ENCODE results near the gene RALGAPA1.

RALGAPA1 gene

DNA sequence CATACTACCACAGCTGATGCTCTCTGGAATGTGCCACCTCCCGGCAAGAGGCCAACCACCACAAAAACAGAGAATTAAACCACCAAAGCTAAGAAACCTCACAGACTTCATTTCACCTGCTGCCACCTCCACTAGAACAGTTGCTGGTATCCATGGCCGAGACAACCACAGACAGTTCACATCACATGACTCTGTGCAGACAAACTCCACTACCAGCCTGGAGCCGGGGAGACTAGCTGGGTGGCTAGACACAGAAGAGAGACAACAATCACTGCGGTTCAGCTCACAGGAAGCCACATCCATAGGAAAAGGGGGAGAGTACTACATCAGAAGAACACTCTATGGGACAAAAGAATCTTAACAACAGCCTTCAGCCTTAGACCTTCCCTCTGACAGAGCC is 78.2 kb downstream of the RALGAPA1 start:
- no peak overlapping the region for H3K4me3 ChIP-seq (replicated peaks; ENCODE audit: insufficient read depth, low read length)
- TF ChIP-seq, protein P1, sequence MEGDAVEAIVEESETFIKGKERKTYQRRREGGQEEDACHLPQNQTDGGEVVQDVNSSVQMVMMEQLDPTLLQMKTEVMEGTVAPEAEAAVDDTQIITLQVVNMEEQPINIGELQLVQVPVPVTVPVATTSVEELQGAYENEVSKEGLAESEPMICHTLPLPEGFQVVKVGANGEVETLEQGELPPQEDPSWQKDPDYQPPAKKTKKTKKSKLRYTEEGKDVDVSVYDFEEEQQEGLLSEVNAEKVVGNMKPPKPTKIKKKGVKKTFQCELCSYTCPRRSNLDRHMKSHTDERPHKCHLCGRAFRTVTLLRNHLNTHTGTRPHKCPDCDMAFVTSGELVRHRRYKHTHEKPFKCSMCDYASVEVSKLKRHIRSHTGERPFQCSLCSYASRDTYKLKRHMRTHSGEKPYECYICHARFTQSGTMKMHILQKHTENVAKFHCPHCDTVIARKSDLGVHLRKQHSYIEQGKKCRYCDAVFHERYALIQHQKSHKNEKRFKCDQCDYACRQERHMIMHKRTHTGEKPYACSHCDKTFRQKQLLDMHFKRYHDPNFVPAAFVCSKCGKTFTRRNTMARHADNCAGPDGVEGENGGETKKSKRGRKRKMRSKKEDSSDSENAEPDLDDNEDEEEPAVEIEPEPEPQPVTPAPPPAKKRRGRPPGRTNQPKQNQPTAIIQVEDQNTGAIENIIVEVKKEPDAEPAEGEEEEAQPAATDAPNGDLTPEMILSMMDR (IDR thresholded peaks at IDR 0.05; ENCODE audit: insufficient read depth, low read length) = no peak
- no peak for TF ChIP-seq GABPA (IDR thresholded peaks at IDR 0.05; ENCODE audit: low read depth)
- no peak for TF ChIP-seq SPI1 (IDR thresholded peaks at IDR 0.05; ENCODE audit: borderline replicate concordance, low read depth)
- TF ChIP-seq, protein P2, sequence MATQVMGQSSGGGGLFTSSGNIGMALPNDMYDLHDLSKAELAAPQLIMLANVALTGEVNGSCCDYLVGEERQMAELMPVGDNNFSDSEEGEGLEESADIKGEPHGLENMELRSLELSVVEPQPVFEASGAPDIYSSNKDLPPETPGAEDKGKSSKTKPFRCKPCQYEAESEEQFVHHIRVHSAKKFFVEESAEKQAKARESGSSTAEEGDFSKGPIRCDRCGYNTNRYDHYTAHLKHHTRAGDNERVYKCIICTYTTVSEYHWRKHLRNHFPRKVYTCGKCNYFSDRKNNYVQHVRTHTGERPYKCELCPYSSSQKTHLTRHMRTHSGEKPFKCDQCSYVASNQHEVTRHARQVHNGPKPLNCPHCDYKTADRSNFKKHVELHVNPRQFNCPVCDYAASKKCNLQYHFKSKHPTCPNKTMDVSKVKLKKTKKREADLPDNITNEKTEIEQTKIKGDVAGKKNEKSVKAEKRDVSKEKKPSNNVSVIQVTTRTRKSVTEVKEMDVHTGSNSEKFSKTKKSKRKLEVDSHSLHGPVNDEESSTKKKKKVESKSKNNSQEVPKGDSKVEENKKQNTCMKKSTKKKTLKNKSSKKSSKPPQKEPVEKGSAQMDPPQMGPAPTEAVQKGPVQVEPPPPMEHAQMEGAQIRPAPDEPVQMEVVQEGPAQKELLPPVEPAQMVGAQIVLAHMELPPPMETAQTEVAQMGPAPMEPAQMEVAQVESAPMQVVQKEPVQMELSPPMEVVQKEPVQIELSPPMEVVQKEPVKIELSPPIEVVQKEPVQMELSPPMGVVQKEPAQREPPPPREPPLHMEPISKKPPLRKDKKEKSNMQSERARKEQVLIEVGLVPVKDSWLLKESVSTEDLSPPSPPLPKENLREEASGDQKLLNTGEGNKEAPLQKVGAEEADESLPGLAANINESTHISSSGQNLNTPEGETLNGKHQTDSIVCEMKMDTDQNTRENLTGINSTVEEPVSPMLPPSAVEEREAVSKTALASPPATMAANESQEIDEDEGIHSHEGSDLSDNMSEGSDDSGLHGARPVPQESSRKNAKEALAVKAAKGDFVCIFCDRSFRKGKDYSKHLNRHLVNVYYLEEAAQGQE (IDR thresholded peaks at IDR 0.05; ENCODE audit: insufficient replicate concordance, low read depth) = no peak
- no peak for TF ChIP-seq POLR2AphosphoS5 (IDR thresholded peaks at IDR 0.05; ENCODE audit: low read depth)
- no peaks in the 10 kb centered on the region for H3K27me3 ChIP-seq (ENCODE audit: insufficient read depth, poor library complexity, severe bottlenecking)
- no peak for DNase-seq (ENCODE audit: low read depth in 1 of 2, low spot score in 1 of 2)
- no peak overlapping the region for H3K27ac ChIP-seq (replicated peaks)

DNA sequence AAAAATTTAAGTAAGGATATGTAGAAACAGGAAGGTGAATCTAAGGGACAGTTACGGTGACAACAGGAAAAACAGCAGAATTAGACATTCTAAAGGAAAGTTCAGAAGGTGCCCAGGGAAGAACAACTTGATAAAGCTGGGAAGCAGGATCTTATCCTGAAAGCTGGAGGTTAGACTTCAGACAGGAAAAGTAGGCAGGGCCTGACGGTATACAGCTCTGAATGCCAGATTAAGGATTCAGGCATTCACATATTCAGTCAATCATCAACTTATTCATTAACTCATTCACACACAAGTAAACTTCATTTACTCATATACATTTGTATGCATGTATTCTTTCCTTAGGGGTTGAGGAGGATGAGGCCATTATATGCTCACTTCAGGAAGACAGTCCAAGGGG is 81.3 kb downstream of the RALGAPA1 start:
- no peaks in the 10 kb centered on the region for H3K27me3 ChIP-seq (ENCODE audit: insufficient read depth, poor library complexity, severe bottlenecking)
- no peak for DNase-seq (ENCODE audit: low read depth in 1 of 2, low spot score in 1 of 2)
- H3K27ac ChIP-seq (replicated peaks) = no peak overlapping the region
- H3K4me3 ChIP-seq (replicated peaks; ENCODE audit: insufficient read depth, low read length) = no peak overlapping the region
- TF ChIP-seq, protein P2 (IDR thresholded peaks at IDR 0.05; ENCODE audit: insufficient replicate concordance, low read depth) = no peak

DNA sequence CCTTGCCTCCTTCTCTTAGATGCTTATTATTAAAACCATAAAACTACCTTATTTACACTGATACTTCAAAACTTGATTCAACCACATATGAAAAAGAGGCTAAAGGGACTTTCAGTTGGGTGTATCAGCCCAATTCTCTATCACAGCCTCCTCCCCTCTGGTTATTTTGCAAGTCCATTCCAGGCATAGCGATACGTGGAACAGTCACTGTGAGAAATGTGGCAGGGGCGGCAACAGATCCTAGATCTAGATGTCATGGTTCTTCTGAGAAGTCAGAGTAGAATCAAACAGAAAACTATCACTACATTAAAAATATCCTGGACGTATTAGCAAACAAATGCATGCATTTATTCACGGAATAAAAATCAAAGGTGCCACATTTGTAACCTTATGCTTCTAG is 83.2 kb downstream of the RALGAPA1 start:
- DNase-seq (ENCODE audit: low read depth in 1 of 2, low spot score in 1 of 2) = no peak
- H3K4me3 ChIP-seq (replicated peaks; ENCODE audit: insufficient read depth, low read length) = no peak overlapping the region
- TF ChIP-seq POLR2AphosphoS5 (IDR thresholded peaks at IDR 0.05; ENCODE audit: low read depth) = no peak
- TF ChIP-seq GABPA (IDR thresholded peaks at IDR 0.05; ENCODE audit: low read depth) = no peak
- no peak for TF ChIP-seq SPI1 (IDR thresholded peaks at IDR 0.05; ENCODE audit: borderline replicate concordance, low read depth)
- TF ChIP-seq, protein P2 (IDR thresholded peaks at IDR 0.05; ENCODE audit: insufficient replicate concordance, low read depth) = no peak
- TF ChIP-seq, protein P1 (IDR thresholded peaks at IDR 0.05; ENCODE audit: insufficient read depth, low read length) = no peak
- H3K27me3 ChIP-seq (ENCODE audit: insufficient read depth, poor library complexity, severe bottlenecking) = no peaks in the 10 kb centered on the region
- no peak overlapping the region for H3K27ac ChIP-seq (replicated peaks)

DNA sequence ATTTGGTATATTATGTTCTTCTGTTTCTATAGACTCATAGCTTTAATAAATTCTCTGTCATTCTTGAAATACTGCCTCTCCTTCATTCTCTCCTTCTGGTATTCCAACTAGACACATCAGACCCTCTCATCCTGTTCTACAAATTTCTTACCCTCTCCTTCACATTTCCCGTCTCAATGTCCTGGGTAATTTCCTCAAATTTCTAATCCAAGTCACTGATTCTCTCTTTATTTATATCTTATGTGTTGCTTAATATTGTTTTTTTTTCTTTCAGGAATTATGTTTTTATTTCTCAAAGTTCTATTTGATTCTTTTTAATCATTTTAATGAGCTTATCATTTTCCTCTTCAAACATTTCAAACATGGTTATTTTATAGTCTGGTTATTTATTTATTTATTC is 94.0 kb downstream of the RALGAPA1 start:
- no peak for TF ChIP-seq GABPA (IDR thresholded peaks at IDR 0.05; ENCODE audit: low read depth)
- no peak for TF ChIP-seq POLR2AphosphoS5 (IDR thresholded peaks at IDR 0.05; ENCODE audit: low read depth)
- TF ChIP-seq, protein P2 (IDR thresholded peaks at IDR 0.05; ENCODE audit: insufficient replicate concordance, low read depth) = no peak
- Histone ChIP-seq H3K27ac (replicated peaks) (no peak overlapping the region), H3K27me3 (ENCODE audit: insufficient read depth, poor library complexity, severe bottlenecking) (no peaks in the 10 kb centered on the region), H3K4me3 (replicated peaks; ENCODE audit: insufficient read depth, low read length) (no peak overlapping the region)
- no peak for DNase-seq (ENCODE audit: low read depth in 1 of 2, low spot score in 1 of 2)
